Vein endothelial cell (primary cell): ENCODE results near the gene STIP1. TPM values are rescaled to one million over a fixed set of nuclear protein-coding genes. Genes with fewer than 3 reads are reported as not detected.

Experiments
- total RNA-seq: library from RNA; depleted of rRNA; stranded (reverse); fragments of >200 nt; gene quantifications from 2 replicates; pipeline ENCODE4 v1.2.3, GENCODE V29; 2012

Gene STIP1
- total RNA-seq = 212 and 271 TPM in 2 replicates

DNA sequence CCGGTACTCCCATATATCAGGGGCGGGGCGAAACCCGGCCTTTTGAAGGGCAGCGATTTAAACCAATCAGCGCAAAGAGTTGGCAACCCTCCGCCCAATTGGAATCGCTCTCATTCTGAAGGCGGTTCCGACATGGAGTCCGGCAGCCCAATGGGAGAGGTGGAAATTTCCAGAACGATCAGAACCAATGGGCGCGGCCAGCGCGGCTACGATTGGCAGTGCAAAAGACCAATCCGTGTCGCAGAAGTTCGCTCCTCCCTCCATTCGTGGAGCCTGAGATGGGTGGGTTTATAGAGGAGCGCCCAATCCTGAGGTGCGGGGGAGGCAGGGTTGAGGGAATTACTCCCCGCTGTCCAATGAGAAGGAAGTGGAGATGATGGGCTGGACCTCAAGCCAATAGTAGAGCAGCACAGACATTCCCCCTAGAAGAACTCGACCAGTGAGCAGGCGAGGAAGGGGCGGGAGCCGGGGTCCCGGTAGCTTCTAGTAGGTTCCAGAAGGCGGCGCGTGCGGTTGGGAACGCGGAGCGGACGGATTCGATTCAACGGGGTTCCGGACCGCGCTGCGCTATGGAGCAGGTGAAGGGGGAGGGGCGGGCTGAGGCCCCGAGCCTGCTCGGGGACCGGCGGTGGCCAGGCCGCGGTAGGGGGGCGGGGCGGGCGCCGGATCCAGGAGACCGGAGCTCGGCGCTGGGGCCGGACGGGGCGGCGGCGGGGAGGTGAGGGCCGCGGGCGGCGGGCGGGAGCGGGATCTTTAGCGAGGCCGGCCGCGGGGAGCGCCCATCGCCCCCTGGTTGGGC is at the start of gene STIP1:
Gene STIP1 (plus strand): TSS at position 479 of the 799 bp plus-strand sequence. CDS start 91 bp downstream, at position 570.

DNA sequence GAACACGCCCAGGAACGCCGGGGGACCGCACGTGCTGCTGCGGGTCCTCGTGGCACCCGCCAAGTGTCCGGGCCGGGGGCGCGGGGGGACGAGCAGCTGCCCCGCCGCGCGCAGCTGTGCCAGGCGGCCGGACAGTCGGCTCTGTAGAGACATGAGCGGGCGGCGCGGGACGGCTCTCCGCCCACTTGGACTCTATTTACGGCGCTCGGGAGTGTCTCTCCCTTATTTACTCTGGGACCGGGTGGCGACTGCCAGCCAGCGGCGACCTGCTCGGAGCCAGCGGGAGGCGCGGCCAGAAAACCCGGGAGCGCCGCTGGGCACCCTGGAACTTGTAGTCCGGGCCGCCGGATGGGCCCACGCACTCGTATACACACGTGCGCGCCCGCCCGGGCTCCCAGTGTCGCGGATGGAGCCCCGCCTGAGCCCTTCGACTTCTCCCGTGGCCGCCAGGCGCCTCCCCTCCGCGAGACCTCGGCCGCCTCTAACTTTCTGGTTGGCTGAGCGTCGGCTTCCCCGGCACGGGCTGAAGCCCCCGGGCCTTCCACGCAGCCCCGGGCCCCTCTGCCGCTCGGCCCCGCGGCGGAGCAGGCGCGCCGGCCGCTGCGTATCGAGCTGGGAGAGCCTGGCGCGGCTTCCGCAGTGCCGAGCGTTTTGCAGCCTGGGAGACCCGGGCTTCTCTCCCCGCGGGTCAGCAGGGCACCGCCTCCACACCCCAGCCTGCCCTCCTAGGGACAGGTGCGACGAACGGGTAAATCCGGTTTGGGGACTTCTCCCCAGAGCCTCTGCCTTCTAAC is 19.9 kb upstream of the STIP1 start, which contains the start of gene MACROD1:
Gene MACROD1 (minus strand): TSS at position 272 of the 794 bp plus-strand sequence. CDS start 119 bp downstream, at position 153.

DNA sequence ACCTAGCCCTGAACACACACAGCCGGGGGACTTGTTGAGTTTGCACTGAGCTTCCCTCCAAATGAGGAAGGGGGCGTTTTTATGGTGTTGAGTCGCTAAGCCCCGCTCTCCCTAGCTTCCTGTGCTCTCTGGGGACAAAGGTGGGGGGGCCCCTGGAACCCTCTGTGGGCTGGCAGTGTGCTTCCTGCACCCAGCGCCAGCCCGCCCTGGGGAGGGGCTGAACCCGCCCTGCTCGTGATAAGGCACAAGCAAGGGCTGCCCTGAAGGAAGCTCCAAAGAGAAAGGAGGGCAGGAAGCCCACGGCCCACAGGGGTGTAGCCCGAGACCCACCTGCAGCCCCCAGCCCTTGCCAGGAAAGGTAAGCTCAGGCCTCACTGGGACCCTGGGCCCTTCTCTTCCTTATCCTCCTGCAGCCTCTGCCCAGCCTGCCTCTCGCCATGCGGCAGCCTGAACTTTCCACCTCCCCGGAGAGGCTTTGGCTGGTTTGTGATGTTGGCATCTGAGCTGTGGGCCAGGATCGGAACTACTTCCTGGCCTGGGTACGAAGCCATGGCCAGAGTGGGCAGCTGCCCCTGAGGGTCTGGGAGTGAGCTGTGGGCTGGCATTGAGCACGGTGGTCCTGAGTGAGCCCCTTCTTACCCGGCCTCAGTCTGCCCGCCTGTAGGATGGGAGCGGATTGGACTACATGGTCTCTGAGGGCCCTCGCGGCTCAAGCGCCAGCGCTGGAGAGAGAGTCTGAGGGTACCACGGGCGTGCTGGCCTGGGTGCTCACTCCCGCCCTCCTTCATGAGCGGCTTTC is 20.7 kb downstream of the STIP1 start, which contains the start of gene FERMT3:
Gene FERMT3 (plus strand): TSS at position 265 of the 799 bp plus-strand sequence. CDS start 644 bp downstream, outside the sequence.

DNA sequence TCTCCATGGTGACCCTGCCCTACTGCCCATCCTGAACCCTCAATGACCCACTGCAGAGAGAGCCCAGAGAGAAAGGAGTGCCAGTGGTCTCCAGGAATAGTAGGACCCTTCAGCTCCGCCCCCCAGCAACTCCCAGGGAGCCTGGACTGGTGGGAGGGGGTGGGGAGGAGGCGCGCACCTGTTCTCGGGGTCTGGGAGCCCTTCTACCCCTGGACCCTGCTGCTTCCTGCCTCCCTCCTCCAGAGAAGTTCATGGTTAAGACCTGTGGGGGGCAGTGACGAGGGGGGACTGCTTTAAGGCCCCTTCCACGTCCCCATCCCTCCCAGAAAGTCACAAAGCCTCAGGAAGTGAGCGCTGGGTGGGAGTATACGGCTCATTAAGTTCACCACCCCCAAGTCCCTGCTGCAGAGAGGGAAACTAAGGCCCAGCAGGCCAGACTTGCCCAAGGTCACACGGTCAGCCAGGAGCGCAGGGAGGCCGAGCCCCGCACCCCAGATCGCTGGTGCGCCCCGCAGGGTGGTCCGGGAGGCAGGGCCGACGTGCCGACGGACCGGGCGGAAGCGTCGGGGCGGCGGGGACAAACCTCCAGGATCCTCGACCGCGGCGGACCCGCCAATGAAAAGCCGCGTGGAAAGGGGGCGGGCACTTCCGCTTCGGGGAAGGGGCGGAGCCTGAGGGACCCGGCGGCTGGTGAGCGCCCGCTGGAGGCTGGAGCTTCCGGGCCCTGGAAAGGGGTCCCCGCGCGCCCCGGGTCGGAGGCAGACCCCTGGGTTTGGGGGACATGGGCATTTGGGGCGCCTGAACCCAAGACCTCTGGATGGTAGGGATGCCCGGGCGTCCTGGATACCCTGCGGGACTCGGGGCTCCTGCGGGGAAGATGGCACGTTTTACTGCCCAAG is 39.9 kb downstream of the STIP1 start, which contains the start of the genes NUDT22 and TRPT1:
Gene NUDT22 (plus strand): TSS at position 667 of the 899 bp plus-strand sequence. CDS start 379 bp downstream, outside the sequence.
Gene TRPT1 (minus strand): TSS at position 579 of the 899 bp plus-strand sequence. CDS start 326 bp downstream, at position 253.

DNA sequence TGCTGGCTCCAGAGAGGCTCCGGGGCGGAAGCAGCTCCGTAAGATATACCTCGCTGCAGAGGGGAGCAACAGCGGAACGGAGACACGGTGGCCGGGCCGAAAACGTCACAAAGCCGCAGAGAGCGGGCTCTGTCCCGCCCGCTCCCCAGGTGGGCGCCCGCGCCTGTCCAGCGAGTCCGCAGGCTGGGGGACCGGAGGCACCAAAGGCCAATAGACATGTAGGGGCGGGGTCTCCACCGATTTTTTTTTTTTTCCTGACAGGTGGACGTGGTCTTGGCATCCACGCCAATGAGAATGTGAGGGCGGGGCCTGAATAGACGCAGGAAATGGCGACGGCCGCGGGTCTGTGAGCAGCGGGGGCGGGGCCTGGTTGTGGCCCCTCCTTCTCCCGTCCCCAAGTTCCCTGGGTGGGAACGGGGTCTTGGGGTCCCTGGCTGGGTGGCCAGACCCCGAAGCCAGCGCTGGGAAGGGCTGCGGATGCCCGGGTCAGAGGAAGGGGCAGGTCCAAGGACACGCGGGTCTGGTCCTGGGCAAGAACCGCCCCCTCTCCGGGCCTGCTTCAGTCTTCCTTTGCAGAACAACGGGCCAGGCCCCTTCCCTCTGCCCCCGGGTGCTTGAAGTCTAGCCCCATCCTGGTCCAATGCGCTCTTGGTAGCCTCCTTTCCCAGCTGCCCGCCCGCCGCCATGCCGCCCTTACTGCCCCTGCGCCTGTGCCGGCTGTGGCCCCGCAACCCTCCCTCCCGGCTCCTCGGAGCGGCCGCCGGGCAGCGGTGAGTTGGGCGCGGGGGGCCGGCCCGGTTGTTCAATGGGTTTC is 44.4 kb downstream of the STIP1 start, which contains the start of gene DNAJC4:
Gene DNAJC4 (plus strand): TSS at position 378 of the 814 bp plus-strand sequence. CDS start 307 bp downstream, at position 685.

DNA sequence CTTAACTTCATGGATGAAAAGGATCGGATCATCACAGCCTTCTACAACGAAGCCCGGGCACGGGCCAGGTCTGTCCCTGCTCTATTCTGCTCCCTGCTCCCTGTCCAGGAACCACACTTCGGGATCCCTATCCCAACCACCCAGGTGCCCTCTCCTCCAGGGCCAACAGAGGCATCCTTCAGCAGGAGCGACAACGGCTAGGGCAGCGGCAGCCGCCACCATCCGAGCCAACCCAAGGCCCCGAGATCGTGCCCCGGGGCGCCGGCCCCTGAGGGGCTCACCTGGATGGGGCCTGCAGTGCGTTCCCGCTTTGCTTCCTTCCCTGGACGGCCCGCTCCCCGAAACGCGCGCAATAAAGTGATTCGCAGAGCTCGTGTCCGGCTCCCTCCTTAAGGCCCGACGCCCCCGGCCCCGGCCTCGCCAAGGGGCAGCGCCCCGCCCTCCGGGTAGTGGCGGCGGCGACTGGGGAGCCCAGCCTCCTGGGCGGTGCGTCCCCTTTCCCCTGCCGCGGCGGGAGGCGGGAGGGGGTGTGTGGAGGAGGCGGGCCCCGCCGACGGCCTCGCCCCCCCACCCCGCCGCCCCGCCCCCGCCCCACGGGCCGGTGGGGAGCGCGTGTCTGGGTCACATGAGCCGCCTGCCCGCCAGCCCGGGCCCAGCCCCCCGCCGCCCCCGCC is 48.1 kb downstream of the STIP1 start, which contains the start of gene VEGFB:
Gene VEGFB (plus strand): TSS at position 672 of the 674 bp plus-strand sequence. CDS start 250 bp downstream, outside the sequence.

DNA sequence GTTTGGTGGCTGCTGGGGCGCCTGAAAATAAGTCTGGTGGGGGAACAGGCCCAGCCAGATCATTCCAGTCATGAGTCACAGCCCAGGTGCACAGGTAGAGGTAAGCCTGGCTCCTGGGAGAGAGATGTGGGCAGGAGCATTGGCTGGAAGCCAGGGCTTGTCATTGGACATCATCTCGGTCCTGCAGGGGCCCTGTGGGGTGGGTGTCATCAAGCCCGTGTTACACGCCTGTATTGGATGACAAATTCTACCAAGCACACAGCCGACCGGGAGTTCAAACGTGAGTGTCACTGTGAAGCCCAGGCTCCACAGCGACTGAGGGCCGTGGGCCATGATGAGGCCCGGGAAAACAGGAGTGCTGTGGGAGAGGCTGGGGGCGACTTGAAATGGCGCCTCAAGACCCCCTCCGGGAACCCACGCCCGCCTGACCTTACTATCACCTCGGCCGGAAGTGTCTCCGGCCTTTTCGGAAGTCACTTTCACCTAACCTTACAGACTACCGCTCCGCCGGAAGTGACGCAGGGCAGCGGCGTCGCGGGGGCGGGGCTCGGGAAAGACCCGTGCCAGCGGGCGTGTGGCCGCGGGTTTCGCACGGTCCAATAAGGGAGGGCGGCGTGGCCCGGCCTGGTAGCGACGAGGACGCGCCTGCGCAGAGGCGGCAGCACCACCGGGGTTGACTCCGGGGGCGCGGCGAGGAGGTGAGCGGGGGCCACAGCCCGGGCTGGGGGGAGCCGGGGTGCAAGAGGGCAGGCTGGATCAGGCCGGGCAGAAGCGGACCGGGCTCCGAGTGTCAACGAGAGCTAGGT is 54.7 kb downstream of the STIP1 start, which contains the start of gene FKBP2:
Gene FKBP2 (plus strand): TSS at position 661 of the 806 bp plus-strand sequence. CDS start 1,293 bp downstream, outside the sequence.

DNA sequence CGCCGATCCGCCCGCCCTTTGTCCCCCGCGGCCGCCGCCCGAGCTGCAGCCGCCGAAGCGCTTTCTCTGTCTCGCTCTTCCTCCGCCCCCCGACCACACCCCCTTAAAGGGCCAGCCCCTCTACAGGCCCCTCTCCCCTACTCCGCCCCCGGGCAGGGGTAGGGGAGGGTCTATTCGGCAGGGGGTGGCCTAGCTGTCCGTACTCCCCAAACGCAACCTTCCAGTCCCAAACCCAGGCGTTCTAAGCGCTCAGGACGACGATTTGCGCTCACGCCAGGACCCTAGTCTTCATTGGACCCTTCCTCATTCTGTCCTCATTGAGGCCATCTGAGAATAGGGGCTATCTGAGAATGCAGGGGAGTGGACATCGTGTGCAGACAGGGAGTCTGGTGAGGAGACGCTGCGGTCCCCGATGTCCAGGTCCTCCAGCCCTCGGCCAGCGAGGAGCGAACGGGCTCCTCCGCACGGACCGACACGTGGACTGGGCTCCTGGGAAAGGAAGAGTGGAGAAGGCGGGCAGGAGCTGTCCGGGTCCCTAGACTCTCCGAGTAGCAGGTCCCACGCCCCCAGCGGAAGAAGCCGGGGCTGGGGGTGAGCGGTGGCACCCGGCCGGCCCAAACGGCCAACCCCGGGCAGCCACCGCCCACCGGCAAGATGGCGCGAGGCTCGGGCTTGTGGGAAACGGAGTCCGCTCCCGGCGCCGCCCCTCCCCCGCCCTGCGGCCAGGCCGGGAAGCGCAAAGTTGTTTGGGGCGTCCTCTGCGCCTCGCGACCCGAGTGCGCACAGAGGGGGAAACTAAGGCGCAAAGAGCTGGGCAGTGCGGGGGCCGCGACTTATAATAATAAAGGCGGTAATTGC is 61.1 kb downstream of the STIP1 start, which contains the start of gene PPP1R14B:
Gene PPP1R14B (minus strand): TSS at position 73 of the 858 bp plus-strand sequence. CDS start 270 bp downstream, outside the sequence.

DNA sequence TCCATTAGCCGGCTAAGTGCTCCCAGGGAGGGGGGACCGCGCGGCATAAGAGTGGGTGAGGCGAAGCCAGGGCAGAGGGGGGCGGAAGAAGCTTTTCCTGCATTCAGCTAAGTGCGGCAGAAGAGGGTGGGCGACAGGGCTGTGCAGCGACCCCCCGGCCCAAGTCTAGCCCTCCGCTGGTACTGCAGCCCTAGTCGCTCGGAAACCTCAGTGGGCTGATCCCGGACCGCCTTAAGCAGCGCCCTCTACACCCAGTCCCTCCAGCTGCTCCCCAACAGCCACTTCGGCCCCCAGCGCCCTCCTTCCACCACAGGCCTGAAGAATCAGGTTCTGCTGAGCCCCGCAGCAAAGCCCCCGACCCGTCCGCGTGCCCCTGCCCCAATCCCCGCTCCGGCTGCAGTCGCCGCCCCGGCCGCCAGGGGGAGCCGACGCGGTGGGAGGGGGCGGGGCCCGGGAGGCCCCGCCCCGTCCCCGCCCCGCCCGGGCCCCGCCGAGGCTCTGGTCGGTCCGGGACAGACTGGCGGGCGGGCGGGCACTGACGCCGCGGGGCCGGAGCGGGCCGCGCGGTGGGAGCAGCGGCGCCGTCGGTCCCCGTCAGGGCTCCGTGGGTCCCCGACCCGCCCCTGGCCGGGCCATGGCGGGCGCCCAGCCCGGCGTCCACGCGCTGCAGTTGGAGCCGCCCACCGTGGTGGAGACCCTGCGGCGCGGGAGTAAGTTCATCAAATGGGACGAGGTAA is 65.2 kb downstream of the STIP1 start, which contains the start of gene PLCB3:
Gene PLCB3 (plus strand): TSS at position 515 of the 737 bp plus-strand sequence. CDS start 120 bp downstream, at position 635.

Other genes with a start within 250 kb of the STIP1 start
- gene NAA40, start 247.2 kb upstream of the STIP1 start, total RNA-seq = 22.9 and 26.5 TPM in 2 replicates
- gene COX8A, start 211.6 kb upstream of the STIP1 start, total RNA-seq = 226 and 245 TPM in 2 replicates
- 54.1 and 64.0 TPM in 2 replicates for gene OTUB1, start 199.7 kb upstream of the STIP1 start, total RNA-seq
- gene FLRT1, start 150.2 kb upstream of the STIP1 start, total RNA-seq = not detected in 2 replicates
- gene MACROD1, start 20.1 kb upstream of the STIP1 start, total RNA-seq = 17.0 and 37.6 TPM in 2 replicates
- gene FERMT3, start 20.6 kb downstream of the STIP1 start, total RNA-seq = 33.1 and 47.7 TPM in 2 replicates
- 29.9 and 43.1 TPM in 2 replicates for gene TRPT1, start 40.0 kb downstream of the STIP1 start, total RNA-seq
- gene NUDT22, start 40.1 kb downstream of the STIP1 start, total RNA-seq = 35.3 and 43.1 TPM in 2 replicates
- gene DNAJC4, start 44.4 kb downstream of the STIP1 start, total RNA-seq = 9.4 and 18.3 TPM in 2 replicates
- gene VEGFB, start 48.4 kb downstream of the STIP1 start, total RNA-seq = 12.5 and 23.2 TPM in 2 replicates
- 27.3 and 30.7 TPM in 2 replicates for gene FKBP2, start 54.9 kb downstream of the STIP1 start, total RNA-seq
- 256 and 260 TPM in 2 replicates for gene PPP1R14B, start 60.8 kb downstream of the STIP1 start, total RNA-seq
- gene PLCB3, start 65.4 kb downstream of the STIP1 start, total RNA-seq = 50.0 and 54.9 TPM in 2 replicates
- gene BAD, start 98.5 kb downstream of the STIP1 start, total RNA-seq = 59.6 and 75.5 TPM in 2 replicates
- gene GPR137, start 99.7 kb downstream of the STIP1 start, total RNA-seq = 15.5 and 16.3 TPM in 2 replicates
- 0.10 TPM in 1 of 2 replicates, not detected in the other for gene KCNK4, start 105.1 kb downstream of the STIP1 start, total RNA-seq
- gene CATSPERZ, start 114.2 kb downstream of the STIP1 start, total RNA-seq = 0.38 TPM in 1 of 2 replicates, not detected in the other
- 40.7 and 50.0 TPM in 2 replicates for gene ESRRA, start 119.4 kb downstream of the STIP1 start, total RNA-seq
- gene TRMT112, start 131.4 kb downstream of the STIP1 start, total RNA-seq = 124 and 155 TPM in 2 replicates
- gene PRDX5, start 131.9 kb downstream of the STIP1 start, total RNA-seq = 154 and 168 TPM in 2 replicates
- 1.7 and 2.3 TPM in 2 replicates for gene CCDC88B, start 154.0 kb downstream of the STIP1 start, total RNA-seq
- gene RPS6KA4, start 173.0 kb downstream of the STIP1 start, total RNA-seq = 44.4 and 52.3 TPM in 2 replicates